Fibroblast of villous mesenchyme (primary cell): ENCODE measurements around the gene S100A6. TPM values are rescaled to one million over a fixed set of nuclear protein-coding genes. Genes with fewer than 3 reads are reported as not detected.

Source experiments
- DNase-seq: peaks from one replicate; pipeline ENCODE4 v3.0.0-alpha.2; 2010; ENCODE audit warnings: low read depth
- H3K4me3 ChIP-seq: 2 replicates; pipeline ENCODE4 v1.5.1; 2011; ENCODE audit warnings: low read depth, mild to moderate bottlenecking, low read length
- CTCF ChIP-seq: IDR thresholded peaks from 2 replicates; pipeline ENCODE4 v1.5.1; 2012; ENCODE audit warnings: low read depth, mild to moderate bottlenecking, low read length; ENCODE audit not compliant: insufficient read depth
- total RNA-seq: library from RNA; depleted of rRNA; stranded (reverse); fragments of >200 nt; gene quantifications from 2 replicates; pipeline ENCODE4 v1.2.3, GENCODE V29; 2012

Gene S100A6
- total RNA-seq, 1 donor: 1,040 TPM

- TF ChIP-seq CTCF: no peak
- peak overlapping the region; percentile 61 for H3K4me3 ChIP-seq
- DNase-seq: no peak
These were observed 8.8 kb upstream of the S100A6 start for GRCh38 chr1:153544453-153545066.

- TF ChIP-seq CTCF: no peak
- H3K4me3 ChIP-seq: peak overlapping the region; percentile 61
- no peak for DNase-seq
These were observed 7.9 kb upstream of the S100A6 start for GRCh38 chr1:153543736-153544135.

GRCh38 chr1:153542956-153543711 is 7.3 kb upstream of the S100A6 start:
- DNase-seq: no peak
- H3K4me3 ChIP-seq: peak overlapping the region; percentile 61
- TF ChIP-seq CTCF: no peak

GRCh38 chr1:153541641-153542590 is 6.1 kb upstream of the S100A6 start:
- no peak overlapping the region for H3K4me3 ChIP-seq
- no peak for TF ChIP-seq CTCF
- no peak for DNase-seq

- no peak for DNase-seq
- TF ChIP-seq CTCF: no peak
- no peak within 1 kb of the TSS for H3K4me3 ChIP-seq
These were observed 4.9 kb upstream of the S100A6 start, which contains the start of gene S100A5 for GRCh38 chr1:153540394-153541361. S100A5 (minus strand) TSS chr1:153540934; CDS start chr1:153540191, 743 bp downstream.
